ENCODE measurements around the gene CSNK2A3.
A peak's percentile ranks its signal among the peaks of the same experiment; 100 is the strongest.
"Not testable (repeated sequence)": the region's sequence is repeated elsewhere in the genome, so short reads cannot be mapped to it uniquely, and the experiment has no call there.

CSNK2A3 gene

GRCh38 chr11:11366793-11367192, 13.7 kb upstream of the CSNK2A3 start:
- no peak for TF ChIP-seq CTCF (IDR thresholded peaks at IDR 0.05; ENCODE audit: low read depth, low read length)
- DNase-seq (ENCODE audit: extremely low read depth, low read depth): no peak

DNA sequence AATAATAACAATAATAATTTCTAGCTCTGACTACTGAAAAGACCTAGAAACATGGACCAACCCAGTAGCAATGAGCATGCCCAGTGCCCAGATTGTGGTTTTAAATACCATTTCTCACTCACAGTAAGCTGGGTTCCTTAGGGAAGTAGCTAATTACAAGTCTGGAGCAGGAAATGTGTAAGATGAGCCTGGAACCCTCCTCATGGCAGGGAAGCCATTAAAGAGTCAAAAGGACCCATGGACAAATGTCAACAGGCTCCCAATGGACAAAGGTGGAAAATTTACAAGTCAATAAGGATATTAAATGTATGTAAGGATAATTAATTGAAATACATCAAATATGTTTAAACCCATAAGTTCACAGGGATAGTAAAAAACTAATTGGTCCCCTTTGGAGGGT, 10.6 kb upstream of the CSNK2A3 start:
- no peak for DNase-seq (ENCODE audit: extremely low read depth, low read depth)
- no peak for TF ChIP-seq CTCF (IDR thresholded peaks at IDR 0.05; ENCODE audit: low read depth, low read length)

- TF ChIP-seq CTCF (IDR thresholded peaks at IDR 0.05; ENCODE audit: low read depth, low read length): no peak
- DNase-seq (ENCODE audit: extremely low read depth, low read depth): no peak
Measured at GRCh38 chr11:11359611-11360010, 6.6 kb upstream of the CSNK2A3 start.

- no peak for TF ChIP-seq CTCF (IDR thresholded peaks at IDR 0.05; ENCODE audit: low read depth, low read length)
Measured at GRCh38 chr11:11356842-11357241, 3.8 kb upstream of the CSNK2A3 start.

DNA sequence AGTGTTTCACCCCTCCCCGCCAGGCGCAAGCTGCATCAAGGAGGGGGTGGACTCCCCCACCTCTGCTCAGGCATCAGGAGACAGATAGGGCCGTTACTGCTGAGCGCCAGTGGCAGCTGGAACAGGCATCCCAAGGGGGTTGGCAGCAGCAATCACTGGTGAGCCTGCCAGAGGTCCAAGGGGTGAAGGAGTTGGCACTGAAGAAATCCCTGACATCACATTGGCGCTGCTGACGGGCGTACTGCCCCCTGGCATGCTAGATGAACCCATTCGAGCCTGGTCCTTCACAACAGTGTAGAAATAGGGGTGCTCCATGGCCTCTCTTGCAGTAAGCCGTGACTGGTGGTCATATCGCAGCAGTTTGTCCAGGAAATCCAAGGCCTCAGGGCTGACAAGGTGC, 1.2 kb downstream of the CSNK2A3 start:
- not testable (repeated sequence) for DNase-seq (ENCODE audit: extremely low read depth, low read depth)

More at GRCh38 chr11:11356842-11357241, 3.8 kb upstream of the CSNK2A3 start:
- no peak for DNase-seq (ENCODE audit: extremely low read depth, low read depth)

GRCh38 chr11:11351042-11351586, 1.9 kb downstream of the CSNK2A3 start:
- no peak for TF ChIP-seq CTCF (IDR thresholded peaks at IDR 0.05; ENCODE audit: low read depth, low read length)
- DNase-seq (ENCODE audit: extremely low read depth, low read depth): no peak

DNA sequence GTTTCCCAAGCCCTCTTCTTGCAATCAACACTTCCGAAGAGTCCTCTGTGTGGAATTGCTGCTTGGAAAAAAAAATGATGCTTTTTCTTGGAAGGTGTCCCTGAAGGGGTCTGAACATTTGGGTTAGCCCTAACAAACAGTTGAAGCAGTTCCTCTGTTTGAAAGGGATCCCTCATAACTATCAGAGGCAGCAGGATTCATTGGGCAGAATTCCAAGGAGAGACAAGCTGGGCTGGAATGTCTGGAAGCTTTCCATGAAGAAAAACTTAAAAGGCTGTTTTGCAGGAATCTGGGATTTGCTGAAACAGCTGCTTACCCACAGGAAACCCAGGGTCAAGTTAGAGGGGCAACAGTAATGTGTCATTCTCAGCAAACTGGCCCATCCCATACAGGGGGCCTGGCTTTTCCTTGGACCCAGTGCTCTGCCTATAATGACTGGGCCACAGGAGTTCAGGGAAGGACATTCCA, 3.1 kb downstream of the CSNK2A3 start:
- peak; percentile 16 for DNase-seq (ENCODE audit: extremely low read depth, low read depth)
- no peak for TF ChIP-seq CTCF (IDR thresholded peaks at IDR 0.05; ENCODE audit: low read depth, low read length)
